Fibroblast of skin of scalp (primary cell): ENCODE results near the gene DMBX1.

ENCODE experiments used
- DNase-seq: peaks from one replicate; pipeline ENCODE4 v3.0.0-alpha.2; 2013

The DMBX1 gene

GRCh38 chr1:46526013-46526690 is 36.5 kb downstream of the DMBX1 start:
- no peak for DNase-seq

DNA sequence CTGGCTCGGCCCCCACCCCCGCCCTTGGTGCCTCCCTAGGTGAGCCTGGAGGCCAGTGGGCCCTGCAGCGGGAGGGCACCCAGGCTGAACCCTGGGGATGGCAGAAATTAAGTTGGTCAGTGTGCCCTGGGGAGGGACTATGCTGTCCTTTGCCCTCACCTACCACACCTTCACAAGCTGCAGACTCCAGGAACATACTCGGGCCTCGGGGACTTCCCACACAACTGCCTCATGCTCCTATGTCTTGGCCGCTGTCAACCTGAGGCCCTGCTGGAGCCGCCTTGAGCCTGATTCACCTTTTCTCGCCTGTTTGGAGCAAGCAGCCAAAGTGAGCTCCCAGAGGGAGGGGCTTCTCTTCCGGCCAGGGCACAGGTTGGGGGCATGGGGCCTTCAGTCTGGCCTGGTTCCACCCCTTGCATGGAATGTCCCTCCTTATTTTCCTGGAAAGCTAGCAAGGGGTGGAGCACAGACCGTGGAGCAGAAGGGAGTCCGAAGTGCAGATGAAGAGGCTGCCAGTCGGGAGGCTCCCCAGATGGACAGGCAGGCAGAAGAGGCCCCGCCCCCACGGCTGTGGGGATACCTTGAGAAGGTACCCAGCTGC is 37.2 kb downstream of the DMBX1 start:
- DNase-seq = no peak

DNA sequence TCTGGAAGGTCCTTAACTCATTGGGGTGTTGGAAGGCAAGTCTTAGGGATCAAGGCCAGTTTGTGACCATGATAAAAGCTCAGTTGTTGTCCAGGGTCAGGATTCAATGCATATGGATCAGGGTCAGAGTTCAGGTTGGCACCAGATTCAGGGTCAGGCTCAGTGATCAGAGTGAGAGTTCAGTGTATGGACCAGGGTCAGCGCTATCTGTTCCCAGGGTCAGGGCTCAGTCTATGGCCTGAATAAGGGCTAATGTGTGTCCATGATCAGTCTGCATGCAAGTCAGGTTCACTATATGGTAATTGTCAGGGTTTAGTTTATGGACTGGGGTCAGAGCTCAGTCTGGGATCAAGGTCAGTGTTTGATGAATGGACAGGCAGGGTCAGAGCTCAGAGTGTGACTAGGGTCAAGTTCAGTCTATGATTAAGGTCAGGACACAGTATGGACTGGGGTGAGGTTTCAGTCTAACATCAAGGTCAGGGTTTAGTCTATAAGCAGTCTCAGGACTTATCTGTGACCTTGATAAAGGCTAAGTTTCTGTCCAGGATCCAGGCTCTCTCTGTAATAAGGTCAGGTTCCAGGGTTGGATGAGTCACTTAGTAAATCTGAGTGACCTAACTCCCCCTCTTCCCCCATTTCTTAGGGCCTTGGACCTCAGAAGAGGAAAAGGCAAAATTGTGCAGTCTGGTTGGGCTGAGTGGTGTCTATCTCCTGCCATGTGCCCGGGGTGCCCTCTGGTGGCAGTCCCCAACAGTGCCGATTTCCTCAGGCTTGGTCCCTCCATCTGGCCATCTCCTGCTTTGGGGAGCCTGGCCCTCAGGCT is 38.0 kb downstream of the DMBX1 start:
- peak; percentile 72 for DNase-seq

- peak; percentile 36 for DNase-seq
Measured at GRCh38 chr1:46528297-46528955, 38.8 kb downstream of the DMBX1 start.

GRCh38 chr1:46529031-46529630 is 39.5 kb downstream of the DMBX1 start:
- DNase-seq = no peak

- DNase-seq = no peak
Measured at GRCh38 chr1:46530311-46530710, 40.7 kb downstream of the DMBX1 start.

DNA sequence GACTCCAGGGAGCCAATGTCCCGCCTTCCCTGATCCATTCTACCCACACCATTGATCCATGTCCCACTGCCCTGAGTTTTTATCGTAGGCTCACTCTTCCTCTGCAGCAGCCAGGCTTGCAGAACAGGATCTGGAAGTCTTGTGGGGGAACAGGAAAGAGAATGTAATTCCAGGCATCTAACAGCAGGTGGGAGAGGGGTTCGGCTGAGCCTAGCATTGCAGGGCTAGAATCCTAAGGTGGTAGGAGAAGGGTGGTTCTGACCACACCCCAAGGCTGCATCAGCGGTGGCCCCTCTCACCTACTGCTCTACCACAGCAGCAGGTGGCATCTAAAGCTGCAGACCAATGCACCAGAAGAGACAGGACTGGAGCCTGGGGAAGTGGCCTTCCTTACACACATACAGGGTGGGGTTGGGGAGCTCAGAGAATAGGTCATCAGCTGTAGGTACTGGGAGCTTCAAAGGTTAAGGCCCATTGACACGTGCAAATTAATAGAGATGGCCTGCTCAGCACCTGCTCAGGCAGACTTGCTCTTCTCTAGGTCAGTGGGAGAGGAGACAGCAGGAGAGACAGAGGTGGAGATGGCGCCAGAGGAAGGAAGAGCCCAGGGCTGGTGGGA is 41.3 kb downstream of the DMBX1 start:
- no peak for DNase-seq

- no peak for DNase-seq
Measured at GRCh38 chr1:46532095-46532494, 42.5 kb downstream of the DMBX1 start.

GRCh38 chr1:46532498-46533178 is 43.0 kb downstream of the DMBX1 start:
- DNase-seq = peak; percentile 71

DNA sequence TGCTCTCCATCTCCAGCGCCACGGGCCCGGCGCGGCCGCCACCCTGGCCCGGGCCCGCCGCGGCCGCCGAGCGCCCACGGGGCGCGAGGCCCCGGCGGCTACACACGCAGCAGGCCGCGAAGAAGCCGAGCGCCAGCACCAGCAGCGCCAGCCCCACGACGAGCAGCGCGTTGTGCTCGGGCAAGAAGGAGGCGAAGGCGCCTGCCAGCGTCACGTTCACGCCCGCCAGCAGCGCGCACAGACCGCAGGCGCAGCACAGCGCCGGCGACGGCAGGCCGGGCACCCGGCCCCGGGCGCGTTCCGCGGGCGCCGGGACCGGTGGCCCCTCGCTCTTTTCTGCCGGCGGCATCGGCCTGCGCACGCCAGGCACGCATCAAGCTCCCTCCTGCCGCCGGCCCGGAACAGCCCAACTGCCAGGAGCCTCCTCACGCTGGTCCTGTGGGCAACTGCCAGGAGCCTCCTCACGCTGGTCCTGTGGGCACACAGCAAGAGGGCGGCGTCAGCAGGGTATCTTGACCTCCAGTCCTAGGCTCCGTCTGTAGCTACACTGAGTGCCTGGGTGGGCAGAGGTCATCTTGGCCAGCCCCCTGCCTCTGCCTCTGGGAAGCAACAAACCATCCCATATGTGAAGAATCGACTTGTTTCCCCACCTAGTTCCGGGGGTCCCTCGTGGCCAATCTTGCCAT is 43.7 kb downstream of the DMBX1 start:
- DNase-seq = peak; percentile 51

DNA sequence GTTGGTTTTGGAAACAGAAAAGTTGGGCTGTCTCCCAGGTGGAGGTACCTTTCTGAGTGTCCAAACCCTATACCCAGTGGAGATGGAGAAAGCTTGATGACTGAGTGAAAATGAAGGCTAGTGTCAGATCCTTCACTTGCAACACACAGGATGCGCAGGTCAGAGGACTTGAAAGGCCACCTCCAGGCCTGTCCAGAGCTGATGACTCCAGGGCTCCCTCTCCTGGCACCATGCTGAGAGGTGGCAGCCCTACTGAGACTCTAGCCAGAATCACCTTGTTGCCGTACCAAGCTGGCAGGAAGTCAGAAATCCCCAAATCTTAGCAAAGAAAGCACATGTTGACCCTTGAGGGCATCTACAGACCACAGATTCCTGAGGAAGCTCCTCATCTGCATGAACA is 45.4 kb downstream of the DMBX1 start:
- peak; percentile 12 for DNase-seq

GRCh38 chr1:46536527-46536926 is 46.9 kb downstream of the DMBX1 start:
- no peak for DNase-seq

DNA sequence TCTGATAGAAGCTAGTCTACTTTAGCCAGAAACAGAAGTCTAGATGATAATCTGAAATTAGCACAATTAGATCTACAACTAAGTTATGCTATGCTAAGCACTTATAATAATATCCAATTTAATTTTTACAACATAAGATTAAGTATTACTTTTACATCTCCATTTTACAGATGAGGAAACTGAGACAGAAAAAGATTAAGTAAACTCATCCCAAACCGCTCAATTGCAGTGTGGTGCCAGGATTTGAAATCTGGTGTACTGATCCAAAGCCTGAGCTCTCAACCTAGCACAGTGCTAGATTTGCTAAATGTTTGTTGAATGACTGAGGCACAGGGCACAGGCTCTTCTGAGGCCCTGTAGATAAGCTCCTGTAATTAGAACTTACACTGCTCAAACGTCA is 48.0 kb downstream of the DMBX1 start:
- DNase-seq = no peak

- no peak for DNase-seq
Measured at GRCh38 chr1:46538147-46538546, 48.5 kb downstream of the DMBX1 start.
